ENCODE measurements around the gene ATAD1.

- TF ChIP-seq POLR2A (IDR thresholded peaks at IDR 0.05; ENCODE audit: low read length) (no peak), GATA1 (IDR thresholded peaks at IDR 0.05; ENCODE audit: low read depth, low read length) (no peak)
Observed at GRCh38 chr10:87703771-87704170, 114.3 kb downstream of the ATAD1 start.
